AG04450 (cell line): Measurements from ENCODE around the gene ARNT2. TPM values are rescaled to one million over a fixed set of nuclear protein-coding genes. Genes with fewer than 3 reads are reported as not detected.
"Not testable (repeated sequence)": the region's sequence is repeated elsewhere in the genome, so short reads cannot be mapped to it uniquely, and the experiment has no call there.

Experiments used
- CTCF ChIA-PET: fragments of 300-600, 350-600 bp; formaldehyde crosslinking; extraction: SDS; loops from one replicate; lab custom pipeline; 2022; ENCODE audit warnings: antibody characterized with exemption, inconsistent platforms; lab: Charles Lee
- POLR2A ChIA-PET: fragments of 350-600 bp; formaldehyde crosslinking; extraction: SDS; loops from one replicate; lab custom pipeline; 2021; ENCODE audit warnings: antibody characterized with exemption, inconsistent platforms; lab: Yijun Ruan, JAX
- DNase-seq: peaks from one replicate; pipeline ENCODE4 v3.0.0-alpha.2; 2011; ENCODE audit warnings: low read depth, low spot score
- H3K27ac ChIP-seq: one replicate; pipeline ENCODE4 v1.5.1; 2012; ENCODE audit warnings: low read depth, low read length, control low read depth
- H3K27me3 ChIP-seq: one replicate; pipeline ENCODE4 v1.6.0; 2012; ENCODE audit warnings: low read length; ENCODE audit not compliant: control insufficient read depth, insufficient read depth
- H3K4me3 ChIP-seq: 2 replicates; pipeline ENCODE4 v1.5.1; 2011; ENCODE audit warnings: mild to moderate bottlenecking, low read depth, low read length, control low read depth
- H3K9me3 ChIP-seq: 2 replicates; pipeline ENCODE4 v1.5.1; 2012; ENCODE audit warnings: low read length; ENCODE audit not compliant: control insufficient read depth, insufficient read depth
- CTCF ChIP-seq: IDR thresholded peaks from 2 replicates; pipeline ENCODE4 v1.5.1; 2011; ENCODE audit warnings: low read depth, low read length, control low read depth, inconsistent platforms
- polyA plus RNA-seq: library from polyadenylated mRNA; depleted of rRNA; stranded (reverse); fragments of >200 nt; gene quantifications from 2 replicates; pipeline ENCODE4 v1.2.3, GENCODE V29; 2011

The ARNT2 gene
- polyA plus RNA-seq, 1 experiment, result 36.8 TPM

GRCh38 chr15:80386151-80386550, 18.0 kb upstream of the ARNT2 start:
- POLR2A ChIA-PET, result no interaction called here
- no peak for TF ChIP-seq CTCF
- H3K4me3 ChIP-seq, result no peak overlapping the region
- CTCF ChIA-PET, result no interaction called here
- DNase-seq, result no peak
- H3K27ac ChIP-seq, result no peak overlapping the region
- H3K9me3 ChIP-seq, result no peaks in the 10 kb centered on the region
- H3K27me3 ChIP-seq, result peaks cover 16% of the 10 kb centered on the region

GRCh38 chr15:80388326-80388725, 15.9 kb upstream of the ARNT2 start:
- CTCF ChIA-PET, result interaction anchor here (0.6 kb wide), 1 partner anchor 209 kb away, joined by 3 read pairs; no protein-coding TSS in a partner anchor
- POLR2A ChIA-PET, result no interaction called here
- Histone ChIP-seq H3K4me3 (no peak overlapping the region), H3K27me3 (peaks cover 16% of the 10 kb centered on the region), H3K9me3 (no peaks in the 10 kb centered on the region), H3K27ac (no peak overlapping the region)
- TF ChIP-seq CTCF, result no peak
- no peak for DNase-seq

- no peak for TF ChIP-seq CTCF
- POLR2A ChIA-PET, result no interaction called here
- Histone ChIP-seq H3K27me3 (peaks cover 16% of the 10 kb centered on the region), H3K4me3 (no peak overlapping the region), H3K27ac (no peak overlapping the region), H3K9me3 (no peaks in the 10 kb centered on the region)
- DNase-seq, result no peak
- CTCF ChIA-PET, result no interaction called here
These were observed 14.8 kb upstream of the ARNT2 start for GRCh38 chr15:80389370-80389769.

- H3K4me3 ChIP-seq, H3K9me3 ChIP-seq, DNase-seq, CTCF ChIA-PET, POLR2A ChIA-PET, H3K27ac ChIP-seq: not testable (repeated sequence)
- H3K27me3 ChIP-seq, result peaks cover 12% of the 10 kb centered on the region
These were observed 13.2 kb upstream of the ARNT2 start for GRCh38 chr15:80390942-80391341.

- POLR2A ChIA-PET, result no interaction called here
- CTCF ChIA-PET, result no interaction called here
These were observed 8.6 kb upstream of the ARNT2 start for GRCh38 chr15:80395616-80396015.

More at GRCh38 chr15:80395616-80396015, 8.6 kb upstream of the ARNT2 start:
- no peak for TF ChIP-seq CTCF
- H3K9me3 ChIP-seq, result no peaks in the 10 kb centered on the region
- no peak overlapping the region for H3K4me3 ChIP-seq
- H3K27ac ChIP-seq, result no peak overlapping the region
- no peaks in the 10 kb centered on the region for H3K27me3 ChIP-seq
- DNase-seq, result no peak
